H9 (cell line): ENCODE results near the gene CELA2B. TPM values are rescaled to one million over a fixed set of nuclear protein-coding genes. Genes with fewer than 3 reads are reported as not detected.

Experiments used
- DNase-seq: peaks from one replicate; pipeline ENCODE4 v3.0.0-alpha.2; 2017
- H2AFZ ChIP-seq: one replicate; pipeline ENCODE4 v1.6.1; 2013; ENCODE audit warnings: mild to moderate bottlenecking, low read length, control low read depth, moderate library complexity
- H2AK5ac ChIP-seq: 2 replicates; pipeline ENCODE4 v1.6.1; 2013; ENCODE audit warnings: low read length, control low read depth, mixed read lengths; ENCODE audit not compliant: insufficient read length
- H2BK120ac ChIP-seq: one replicate; pipeline ENCODE4 v1.6.1; 2013; ENCODE audit warnings: low read depth, mild to moderate bottlenecking, low read length, control low read depth, inconsistent platforms; ENCODE audit not compliant: poor library complexity, severe bottlenecking
- H2BK12ac ChIP-seq: 2 replicates; pipeline ENCODE4 v1.6.1; 2013; ENCODE audit warnings: low read length, control low read depth, mixed read lengths, low read depth; ENCODE audit not compliant: insufficient read length
- H2BK15ac ChIP-seq: 2 replicates; pipeline ENCODE4 v1.6.1; 2013; ENCODE audit warnings: low read depth, low read length, control low read depth
- H2BK20ac ChIP-seq: one replicate; pipeline ENCODE4 v1.6.1; 2013; ENCODE audit warnings: low read depth, mild to moderate bottlenecking, low read length, control low read depth, inconsistent platforms; ENCODE audit not compliant: poor library complexity, severe bottlenecking
- H2BK5ac ChIP-seq: 2 replicates; pipeline ENCODE4 v1.6.1; 2013; ENCODE audit warnings: low read length, control low read depth, mixed read lengths; ENCODE audit not compliant: insufficient read length
- H3K14ac ChIP-seq: 2 replicates; pipeline ENCODE4 v1.6.1; 2013; ENCODE audit warnings: low read length, control low read depth; ENCODE audit not compliant: insufficient read depth
- H3K18ac ChIP-seq: 2 replicates; pipeline ENCODE4 v1.6.1; 2013; ENCODE audit warnings: low read depth, mild to moderate bottlenecking, mixed read lengths, low read length, control low read depth; ENCODE audit not compliant: insufficient read length
- H3K23ac ChIP-seq: 2 replicates; pipeline ENCODE4 v1.6.1; 2013; ENCODE audit warnings: low read length, control low read depth, mixed read lengths, low read depth; ENCODE audit not compliant: insufficient read length
- H3K23me2 ChIP-seq: 2 replicates; pipeline ENCODE4 v1.6.1; 2013; ENCODE audit warnings: low read depth, mild to moderate bottlenecking, mixed read lengths, low read length, control low read depth; ENCODE audit not compliant: insufficient read length, poor library complexity, severe bottlenecking
- H3K27ac ChIP-seq: 2 replicates; pipeline ENCODE4 v1.5.1; 2013; ENCODE audit warnings: low read length, control low read depth, mixed read lengths, low read depth; ENCODE audit not compliant: insufficient read length
- H3K27me3 ChIP-seq: 2 replicates; pipeline ENCODE4 v1.6.1; 2013; ENCODE audit warnings: low read length, control low read depth, inconsistent platforms; ENCODE audit not compliant: insufficient read depth
- H3K4ac ChIP-seq: 2 replicates; pipeline ENCODE4 v1.6.1; 2013; ENCODE audit warnings: low read depth, mild to moderate bottlenecking, control low read depth, inconsistent platforms, low read length, moderate library complexity
- H3K4me1 ChIP-seq: 2 replicates; pipeline ENCODE4 v1.6.1; 2013; ENCODE audit warnings: low read length, control low read depth, inconsistent platforms; ENCODE audit not compliant: insufficient read depth
- H3K4me2 ChIP-seq: 2 replicates; pipeline ENCODE4 v1.6.1; 2013; ENCODE audit warnings: low read length, control low read depth, mixed read lengths; ENCODE audit not compliant: insufficient read length, insufficient read depth
- H3K56ac ChIP-seq: 2 replicates; pipeline ENCODE4 v1.6.1; 2013; ENCODE audit warnings: low read depth, mild to moderate bottlenecking, mixed read lengths, low read length, control low read depth; ENCODE audit not compliant: insufficient read length
- H3K79me1 ChIP-seq: 2 replicates; pipeline ENCODE4 v1.6.1; 2013; ENCODE audit warnings: low read depth, mild to moderate bottlenecking, moderate library complexity, low read length, control low read depth, inconsistent platforms; ENCODE audit not compliant: insufficient read depth, poor library complexity, severe bottlenecking
- H3K79me2 ChIP-seq: 2 replicates; pipeline ENCODE4 v1.6.1; 2013; ENCODE audit warnings: low read length, control low read depth, inconsistent platforms; ENCODE audit not compliant: insufficient read depth
- H3K9ac ChIP-seq: 2 replicates; pipeline ENCODE4 v1.6.1; 2013; ENCODE audit warnings: low read length, control low read depth, mixed read lengths; ENCODE audit not compliant: insufficient read length; ENCODE audit errors: extremely low read depth
- H3K9me3 ChIP-seq: one replicate; pipeline ENCODE4 v1.6.1; 2013; ENCODE audit warnings: low read depth, low read length, inconsistent platforms; ENCODE audit not compliant: control insufficient read depth
- H3T11ph ChIP-seq: one replicate; pipeline ENCODE4 v1.6.1; 2013; ENCODE audit warnings: mild to moderate bottlenecking, low read length, control low read depth, inconsistent platforms
- H4K20me1 ChIP-seq: one replicate; pipeline ENCODE4 v1.6.1; 2013; ENCODE audit not compliant: control insufficient read depth, insufficient read length, insufficient read depth
- H4K5ac ChIP-seq: 2 replicates; pipeline ENCODE4 v1.6.1; 2013; ENCODE audit warnings: low read depth, mild to moderate bottlenecking, mixed read lengths, low read length, control low read depth; ENCODE audit not compliant: insufficient read length
- H4K8ac ChIP-seq: replicated peaks from 2 replicates; pipeline ENCODE4 v1.6.1; 2013; ENCODE audit warnings: low read length, control low read depth, mixed read lengths, low read depth; ENCODE audit not compliant: insufficient read length
- H4K91ac ChIP-seq: 2 replicates; pipeline ENCODE4 v1.6.1; 2013; ENCODE audit warnings: low read depth, mild to moderate bottlenecking, moderate library complexity, mixed read lengths, low read length, control low read depth; ENCODE audit not compliant: insufficient read length
- H3K27ac Mint-ChIP-seq, 3 experiments: 2 replicates in 2 of 3; 3 replicates in 1 of 3; pipeline ENCODE4 v1.8.0; 2020 to 2021; ENCODE audit warnings: mixed read lengths in 3 of 3, mild to moderate bottlenecking in 1 of 3, moderate library complexity in 1 of 3
- H3K27me3 Mint-ChIP-seq: 2 replicates; pipeline ENCODE4 v1.8.0; 2021; ENCODE audit warnings: low read depth, mild to moderate bottlenecking, moderate library complexity, mixed read lengths
- H3K36me3 Mint-ChIP-seq, 3 experiments: 2 replicates in 2 of 3; 3 replicates in 1 of 3; pipeline ENCODE4 v1.8.0; 2020 to 2021; ENCODE audit warnings: low read depth in 3 of 3, mixed read lengths in 3 of 3; ENCODE audit not compliant: insufficient read depth in 1 of 3
- H3K4me1 Mint-ChIP-seq, 2 experiments: 2 replicates each; pipeline ENCODE4 v1.8.0; 2020; ENCODE audit warnings: mixed read lengths in 2 of 2
- H3K4me3 Mint-ChIP-seq, 2 experiments: 2 replicates in 1 of 2; 3 replicates in 1 of 2; pipeline ENCODE4 v1.8.0; 2020 to 2021; ENCODE audit warnings: mild to moderate bottlenecking in 2 of 2, mixed read lengths in 2 of 2, moderate library complexity in 1 of 2
- H3K9me3 Mint-ChIP-seq, 2 experiments: 2 replicates in 1 of 2; 3 replicates in 1 of 2; pipeline ENCODE4 v1.8.0; 2020; ENCODE audit warnings: mild to moderate bottlenecking in 2 of 2, mixed read lengths in 2 of 2, moderate library complexity in 1 of 2
- WGBS: extraction: QIAGEN DNeasy Blood & Tissue Kit; methylation state at CpG from one replicate; pipeline ENCODE4 v1.1.7; 2013; ENCODE audit warnings: missing lambda C conversion rate, low lambda C conversion rate, mixed read lengths; ENCODE audit not compliant: insufficient read length; ENCODE audit errors: extremely low coverage; 5-methylcytosine and 5-hydroxymethylcytosine counted together
- total RNA-seq: library from RNA; stranded (reverse); gene quantifications from 2 replicates; pipeline ENCODE4 v1.2.1, GENCODE V29; 2021
- TF ChIP-seq, protein P1 (sequence below): fragments of 200-600 bp; sonication (generic); conservative IDR thresholded peaks from 3 replicates; pipeline ENCODE4 v1.8.0; 2021; ENCODE audit warnings: antibody characterized with exemption, mild to moderate bottlenecking

Gene CELA2B
- total RNA-seq, 1 experiment from 2014 or later = not detected

- Histone ChIP-seq H3K4me2 (peak overlapping the region; percentile 86), H2BK12ac (no peak overlapping the region), H3K4ac (no peak overlapping the region), H4K91ac (no peak overlapping the region), H3K9me3 (no peaks in the 10 kb centered on the region), H3K56ac (no peak overlapping the region), H3K23ac (no peak overlapping the region), H3K27me3 (no peaks in the 10 kb centered on the region), H3K14ac (peak overlapping the region; percentile 72; the same call in 1 of the 2 replicates), H3K79me2 (no peaks in the 10 kb centered on the region), H3K27ac (no peak overlapping the region), H3K79me1 (no peaks in the 10 kb centered on the region), H3T11ph (no peak overlapping the region), H2AFZ (no peak overlapping the region), H2BK5ac (no peak overlapping the region), H3K4me1 (peaks cover 3% of the 10 kb centered on the region; the same call in 1 of the 2 replicates), H2BK20ac (no peak overlapping the region), H3K23me2 (peaks cover 8% of the 10 kb centered on the region), H3K9ac (peak overlapping the region; percentile 93), H3K18ac (peak overlapping the region; percentile 18), H4K8ac (no peak overlapping the region), H2AK5ac (no peak overlapping the region), H4K5ac (no peak overlapping the region), H2BK15ac (no peak overlapping the region), H4K20me1 (no peaks in the 10 kb centered on the region), H2BK120ac (no peak overlapping the region)
- H3K27ac Mint-ChIP-seq = peak overlapping the region; percentile 11 to 97 (median 92); a peak in 5 of 7 replicates
- H3K9me3 Mint-ChIP-seq = no peaks in the 10 kb centered on the region
- WGBS = no CpG with 5 or more reads among the region's 18 CpGs
- no peaks in the 10 kb centered on the region for H3K27me3 Mint-ChIP-seq
- TF ChIP-seq, protein P1, sequence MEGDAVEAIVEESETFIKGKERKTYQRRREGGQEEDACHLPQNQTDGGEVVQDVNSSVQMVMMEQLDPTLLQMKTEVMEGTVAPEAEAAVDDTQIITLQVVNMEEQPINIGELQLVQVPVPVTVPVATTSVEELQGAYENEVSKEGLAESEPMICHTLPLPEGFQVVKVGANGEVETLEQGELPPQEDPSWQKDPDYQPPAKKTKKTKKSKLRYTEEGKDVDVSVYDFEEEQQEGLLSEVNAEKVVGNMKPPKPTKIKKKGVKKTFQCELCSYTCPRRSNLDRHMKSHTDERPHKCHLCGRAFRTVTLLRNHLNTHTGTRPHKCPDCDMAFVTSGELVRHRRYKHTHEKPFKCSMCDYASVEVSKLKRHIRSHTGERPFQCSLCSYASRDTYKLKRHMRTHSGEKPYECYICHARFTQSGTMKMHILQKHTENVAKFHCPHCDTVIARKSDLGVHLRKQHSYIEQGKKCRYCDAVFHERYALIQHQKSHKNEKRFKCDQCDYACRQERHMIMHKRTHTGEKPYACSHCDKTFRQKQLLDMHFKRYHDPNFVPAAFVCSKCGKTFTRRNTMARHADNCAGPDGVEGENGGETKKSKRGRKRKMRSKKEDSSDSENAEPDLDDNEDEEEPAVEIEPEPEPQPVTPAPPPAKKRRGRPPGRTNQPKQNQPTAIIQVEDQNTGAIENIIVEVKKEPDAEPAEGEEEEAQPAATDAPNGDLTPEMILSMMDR = no peak
- peak overlapping the region; percentile 92 to 95 for H3K4me3 Mint-ChIP-seq
- no peak for DNase-seq
- peaks cover 28 to 43% of the 10 kb centered on the region in 2 experiments for H3K4me1 Mint-ChIP-seq
- H3K36me3 Mint-ChIP-seq = peaks cover 0 to 11% (median 2%) of the 10 kb centered on the region in 3 experiments; a peak in 3 of 7 replicates
Measured at GRCh38 chr1:15523104-15524020, 47.5 kb downstream of the CELA2B start.
